Nephron (organoid): ENCODE data around the gene DHX57.

Source experiments
- H3K27ac Mint-ChIP-seq, 3 experiments: 2 replicates each; pipeline ENCODE4 v1.8.0; 2020; ENCODE audit warnings: mixed read lengths in 3 of 3, mild to moderate bottlenecking in 2 of 3, moderate library complexity in 1 of 3
- H3K27me3 Mint-ChIP-seq: 2 replicates; pipeline ENCODE4 v1.8.0; 2021; ENCODE audit warnings: low read depth, mild to moderate bottlenecking, moderate library complexity, mixed read lengths
- H3K36me3 Mint-ChIP-seq: 2 replicates; pipeline ENCODE4 v1.8.0; 2020; ENCODE audit warnings: low read depth, mixed read lengths
- H3K4me1 Mint-ChIP-seq: 2 replicates; pipeline ENCODE4 v1.8.0; 2020; ENCODE audit warnings: mixed read lengths
- H3K4me3 Mint-ChIP-seq, 3 experiments: 2 replicates each; pipeline ENCODE4 v1.8.0; 2020; ENCODE audit warnings: mild to moderate bottlenecking in 3 of 3, mixed read lengths in 3 of 3, moderate library complexity in 2 of 3
- H3K9me3 Mint-ChIP-seq: 2 replicates; pipeline ENCODE4 v1.8.0; 2020; ENCODE audit warnings: mixed read lengths
- TF ChIP-seq, protein P1 (sequence below), 3 experiments: fragments of 200-600 bp; sonication (generic); IDR thresholded peaks; one replicate each; pipeline ENCODE4 v1.5.0; 2021; ENCODE audit warnings: antibody characterized with exemption in 3 of 3; ENCODE audit not compliant: unreplicated experiment in 3 of 3

DHX57 gene

DNA sequence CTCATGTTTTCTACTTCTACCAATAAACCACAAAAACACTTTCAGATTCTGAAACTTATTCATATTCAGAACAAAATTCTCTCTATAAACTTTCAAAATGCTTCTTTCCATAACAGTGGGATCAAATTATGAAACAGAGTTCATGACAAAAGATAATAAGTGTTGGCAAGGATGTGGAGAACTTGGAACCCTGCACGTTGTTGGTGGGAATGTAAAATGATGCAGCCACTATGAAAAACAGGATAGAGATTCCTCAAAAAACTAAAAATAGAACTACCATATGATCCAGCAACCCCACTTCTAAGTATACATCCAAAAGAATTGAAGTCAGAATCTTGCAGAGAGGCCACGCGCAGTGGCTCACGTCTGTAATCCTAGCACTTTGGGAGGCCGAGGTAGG lies 52.3 kb downstream of the DHX57 start:
- H3K4me3 Mint-ChIP-seq = no peak overlapping the region
- TF ChIP-seq, protein P1, sequence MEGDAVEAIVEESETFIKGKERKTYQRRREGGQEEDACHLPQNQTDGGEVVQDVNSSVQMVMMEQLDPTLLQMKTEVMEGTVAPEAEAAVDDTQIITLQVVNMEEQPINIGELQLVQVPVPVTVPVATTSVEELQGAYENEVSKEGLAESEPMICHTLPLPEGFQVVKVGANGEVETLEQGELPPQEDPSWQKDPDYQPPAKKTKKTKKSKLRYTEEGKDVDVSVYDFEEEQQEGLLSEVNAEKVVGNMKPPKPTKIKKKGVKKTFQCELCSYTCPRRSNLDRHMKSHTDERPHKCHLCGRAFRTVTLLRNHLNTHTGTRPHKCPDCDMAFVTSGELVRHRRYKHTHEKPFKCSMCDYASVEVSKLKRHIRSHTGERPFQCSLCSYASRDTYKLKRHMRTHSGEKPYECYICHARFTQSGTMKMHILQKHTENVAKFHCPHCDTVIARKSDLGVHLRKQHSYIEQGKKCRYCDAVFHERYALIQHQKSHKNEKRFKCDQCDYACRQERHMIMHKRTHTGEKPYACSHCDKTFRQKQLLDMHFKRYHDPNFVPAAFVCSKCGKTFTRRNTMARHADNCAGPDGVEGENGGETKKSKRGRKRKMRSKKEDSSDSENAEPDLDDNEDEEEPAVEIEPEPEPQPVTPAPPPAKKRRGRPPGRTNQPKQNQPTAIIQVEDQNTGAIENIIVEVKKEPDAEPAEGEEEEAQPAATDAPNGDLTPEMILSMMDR (IDR thresholded peaks at IDR 0.05; ENCODE audit: unreplicated experiment in 3 of 3) = no peak
- H3K9me3 Mint-ChIP-seq = no peaks in the 10 kb centered on the region
- no peak overlapping the region for H3K27ac Mint-ChIP-seq
- H3K27me3 Mint-ChIP-seq = no peaks in the 10 kb centered on the region
- no peaks in the 10 kb centered on the region for H3K4me1 Mint-ChIP-seq
- H3K36me3 Mint-ChIP-seq = peaks cover 66% of the 10 kb centered on the region

DNA sequence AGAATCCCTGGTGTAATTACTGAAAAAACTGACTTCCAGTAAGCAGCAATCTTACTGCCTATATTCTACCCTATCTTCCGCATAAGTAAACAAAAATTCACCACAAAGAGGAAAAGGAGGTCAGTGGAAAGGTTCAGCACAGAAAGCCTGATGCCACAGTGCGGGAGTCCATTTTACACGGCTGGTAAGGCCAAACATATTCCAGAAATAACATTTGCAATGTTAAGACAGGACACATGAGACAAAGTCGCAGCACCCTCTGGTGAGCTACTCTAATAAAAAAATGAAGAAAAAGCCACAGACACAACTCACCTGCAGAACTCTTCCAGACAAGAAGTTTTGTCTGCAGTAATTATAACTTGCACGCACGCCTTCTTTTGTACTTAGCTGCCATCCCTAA lies 57.2 kb downstream of the DHX57 start:
- no peaks in the 10 kb centered on the region for H3K4me1 Mint-ChIP-seq
- no peaks in the 10 kb centered on the region for H3K9me3 Mint-ChIP-seq
- TF ChIP-seq, protein P1 (IDR thresholded peaks at IDR 0.05; ENCODE audit: unreplicated experiment in 3 of 3) = no peak
- H3K4me3 Mint-ChIP-seq = no peak overlapping the region
- no peak overlapping the region for H3K27ac Mint-ChIP-seq
- H3K36me3 Mint-ChIP-seq = peaks cover 70% of the 10 kb centered on the region
- no peaks in the 10 kb centered on the region for H3K27me3 Mint-ChIP-seq

DNA sequence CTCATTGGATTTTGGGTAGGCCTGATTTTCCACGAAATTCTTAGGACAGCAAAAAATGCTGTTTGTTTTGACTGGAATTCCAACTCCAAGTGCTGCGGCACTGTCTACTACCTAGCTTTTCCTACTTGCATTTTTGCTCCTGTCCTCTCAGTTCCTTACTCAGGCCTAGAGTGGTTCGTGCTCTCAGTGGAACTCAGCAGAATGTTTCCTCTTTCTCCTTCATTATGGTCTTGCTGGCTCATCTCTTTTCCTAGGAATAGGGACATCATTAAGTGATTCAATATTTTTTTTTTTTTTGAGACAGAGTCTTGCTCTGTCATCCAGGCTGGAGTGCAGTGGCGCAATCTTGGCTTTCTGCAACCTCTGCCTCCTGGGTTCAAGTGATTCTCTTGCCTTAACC lies 59.8 kb downstream of the DHX57 start:
- no peaks in the 10 kb centered on the region for H3K4me1 Mint-ChIP-seq
- H3K4me3 Mint-ChIP-seq = no peak overlapping the region
- H3K27ac Mint-ChIP-seq = no peak overlapping the region
- TF ChIP-seq, protein P1 (IDR thresholded peaks at IDR 0.05; ENCODE audit: unreplicated experiment in 3 of 3) = no peak
- H3K36me3 Mint-ChIP-seq = peaks cover 67% of the 10 kb centered on the region
- H3K27me3 Mint-ChIP-seq = no peaks in the 10 kb centered on the region
- no peaks in the 10 kb centered on the region for H3K9me3 Mint-ChIP-seq

DNA sequence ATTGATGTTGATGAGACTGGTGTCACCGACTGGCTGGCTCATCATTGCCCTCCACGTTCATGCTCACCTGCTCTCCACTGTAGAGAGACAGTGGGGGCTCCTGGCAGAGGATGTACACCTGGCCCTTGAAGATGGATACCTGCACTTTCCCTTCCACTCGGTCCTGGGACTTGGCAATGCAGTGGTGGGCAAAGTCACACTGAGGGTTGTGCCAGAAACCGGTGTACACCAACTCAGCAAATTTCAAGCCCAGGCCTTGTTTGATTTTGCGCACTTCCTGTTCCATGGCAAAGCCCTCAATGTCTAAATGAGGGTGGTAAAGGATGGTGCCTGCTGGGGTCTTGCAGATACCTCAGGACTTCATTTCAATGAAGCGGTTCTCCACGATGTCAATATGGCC lies 65.2 kb downstream of the DHX57 start:
- no peak overlapping the region for H3K27ac Mint-ChIP-seq
- H3K9me3 Mint-ChIP-seq = no peaks in the 10 kb centered on the region
- H3K27me3 Mint-ChIP-seq = no peaks in the 10 kb centered on the region

DNA sequence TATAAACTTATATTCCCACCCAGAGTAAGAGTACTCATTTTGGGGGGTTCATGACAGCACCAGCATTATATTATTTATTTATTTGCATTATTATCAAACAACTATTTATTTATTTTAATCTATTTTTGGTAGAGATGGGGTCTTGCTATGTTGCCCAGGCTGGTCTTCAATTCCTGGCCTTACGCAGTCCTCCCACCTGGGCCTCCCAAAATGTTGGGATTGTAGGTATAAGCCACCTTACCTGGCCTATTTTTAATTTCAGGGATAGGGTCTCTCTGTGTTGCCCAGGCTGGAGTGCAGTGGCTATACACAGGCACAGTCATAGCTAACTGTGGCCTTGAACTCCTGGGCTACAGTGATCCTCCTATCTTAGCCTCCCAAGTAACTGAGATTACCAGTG lies 67.1 kb downstream of the DHX57 start:
- Mint-ChIP-seq H3K4me1 (no peaks in the 10 kb centered on the region), H3K27ac (no peak overlapping the region)

More for the DNA sequence above, 65.2 kb downstream of the DHX57 start:
- Mint-ChIP-seq H3K4me1 (no peaks in the 10 kb centered on the region), H3K4me3 (no peak overlapping the region), H3K36me3 (peaks cover 43% of the 10 kb centered on the region)
- TF ChIP-seq, protein P1 (IDR thresholded peaks at IDR 0.05; ENCODE audit: unreplicated experiment in 3 of 3) = no peak

DNA sequence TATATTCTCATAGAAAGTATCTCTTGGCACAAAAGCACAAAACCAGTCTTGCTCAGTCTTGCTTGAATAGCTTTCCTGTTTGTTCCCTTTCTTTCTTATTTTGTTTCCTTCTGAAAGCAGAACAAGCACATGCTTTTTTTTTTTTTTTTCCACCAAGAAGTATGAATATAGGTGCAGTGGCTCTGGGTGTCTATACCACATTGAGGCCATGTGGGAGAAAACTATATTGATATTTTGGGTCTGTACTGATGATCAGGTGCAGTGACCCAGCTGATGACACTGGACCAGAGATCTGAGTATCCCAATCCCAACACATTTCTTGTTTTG lies 69.0 kb downstream of the DHX57 start:
- Mint-ChIP-seq H3K27ac (no peak overlapping the region), H3K9me3 (no peaks in the 10 kb centered on the region), H3K4me3 (no peak overlapping the region), H3K4me1 (no peaks in the 10 kb centered on the region), H3K36me3 (peaks cover 36% of the 10 kb centered on the region), H3K27me3 (no peaks in the 10 kb centered on the region)
- TF ChIP-seq, protein P1 (IDR thresholded peaks at IDR 0.05; ENCODE audit: unreplicated experiment in 3 of 3) = no peak

More for the DNA sequence above, 67.1 kb downstream of the DHX57 start:
- peaks cover 34% of the 10 kb centered on the region for H3K36me3 Mint-ChIP-seq
- TF ChIP-seq, protein P1 (IDR thresholded peaks at IDR 0.05; ENCODE audit: unreplicated experiment in 3 of 3) = no peak
- no peak overlapping the region for H3K4me3 Mint-ChIP-seq
- H3K9me3 Mint-ChIP-seq = no peaks in the 10 kb centered on the region
- H3K27me3 Mint-ChIP-seq = no peaks in the 10 kb centered on the region
